ENCODE results near the gene MAGI3. TPM values are rescaled to one million over a fixed set of nuclear protein-coding genes. Genes with fewer than 3 reads are reported as not detected.
A peak's percentile ranks its signal among the peaks of the same experiment; 100 is the strongest.

Gene MAGI3
- total and polyA plus RNA-seq, 2 donors (not counting 1 experiment from before 2014, with no cell fraction given), result 5.1 to 9.2 TPM

DNA sequence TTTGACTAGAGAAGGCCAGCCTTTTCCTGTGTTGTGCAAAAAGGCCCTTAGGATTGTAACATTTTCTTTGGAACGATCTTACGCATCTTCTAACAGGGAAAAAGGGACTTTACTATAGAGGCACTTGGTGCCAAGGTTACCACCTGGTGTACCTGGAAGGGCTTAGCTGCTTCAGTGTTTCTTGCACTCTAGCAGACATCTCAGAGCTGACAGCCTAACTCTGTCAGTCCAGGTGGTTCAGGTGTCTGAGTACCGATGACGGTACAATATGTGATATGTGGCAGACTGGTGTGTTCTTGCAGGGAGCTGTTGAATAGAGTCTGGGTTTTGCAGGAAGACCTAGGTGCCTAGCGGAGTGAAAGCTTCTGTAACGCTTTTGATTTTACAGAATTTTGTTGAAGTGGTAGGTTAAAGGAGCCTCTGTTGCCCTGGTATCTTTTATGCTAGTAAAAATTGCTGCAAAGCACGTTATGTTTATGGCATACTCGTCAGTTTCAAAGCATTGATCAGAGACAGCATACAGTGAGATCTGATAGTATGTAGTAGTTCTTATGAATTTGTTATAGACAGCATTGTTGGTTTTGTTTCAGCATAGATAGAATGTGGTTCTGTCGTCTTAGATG lies 1.4 kb downstream of the MAGI3 start:
- no peaks in the 10 kb centered on the region for H3K27me3 ChIP-seq (ENCODE audit: control insufficient read depth, insufficient read depth, low read length)
- DNase-seq (ENCODE audit: low read depth in 2 of 2), result no peak
- no peak overlapping the region for H3K9ac ChIP-seq (ENCODE audit: insufficient read depth, low read length)
- H3K79me2 ChIP-seq (ENCODE audit: control insufficient read depth, insufficient read depth, low read length), result peaks cover 13% of the 10 kb centered on the region
- TF ChIP-seq, protein P1, sequence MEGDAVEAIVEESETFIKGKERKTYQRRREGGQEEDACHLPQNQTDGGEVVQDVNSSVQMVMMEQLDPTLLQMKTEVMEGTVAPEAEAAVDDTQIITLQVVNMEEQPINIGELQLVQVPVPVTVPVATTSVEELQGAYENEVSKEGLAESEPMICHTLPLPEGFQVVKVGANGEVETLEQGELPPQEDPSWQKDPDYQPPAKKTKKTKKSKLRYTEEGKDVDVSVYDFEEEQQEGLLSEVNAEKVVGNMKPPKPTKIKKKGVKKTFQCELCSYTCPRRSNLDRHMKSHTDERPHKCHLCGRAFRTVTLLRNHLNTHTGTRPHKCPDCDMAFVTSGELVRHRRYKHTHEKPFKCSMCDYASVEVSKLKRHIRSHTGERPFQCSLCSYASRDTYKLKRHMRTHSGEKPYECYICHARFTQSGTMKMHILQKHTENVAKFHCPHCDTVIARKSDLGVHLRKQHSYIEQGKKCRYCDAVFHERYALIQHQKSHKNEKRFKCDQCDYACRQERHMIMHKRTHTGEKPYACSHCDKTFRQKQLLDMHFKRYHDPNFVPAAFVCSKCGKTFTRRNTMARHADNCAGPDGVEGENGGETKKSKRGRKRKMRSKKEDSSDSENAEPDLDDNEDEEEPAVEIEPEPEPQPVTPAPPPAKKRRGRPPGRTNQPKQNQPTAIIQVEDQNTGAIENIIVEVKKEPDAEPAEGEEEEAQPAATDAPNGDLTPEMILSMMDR (conservative IDR thresholded peaks at IDR 0.05 in 1 of 2, IDR thresholded peaks at IDR 0.05 in 1 of 2; ENCODE audit: low read depth in 1 of 2, low read length in 2 of 2), result no peak
- TF ChIP-seq EZH2 (IDR thresholded peaks at IDR 0.05; ENCODE audit: low read length, missing control alignments), result no peak
- H3K36me3 ChIP-seq (ENCODE audit: control insufficient read depth, insufficient read depth, low read length), result no peaks in the 10 kb centered on the region
- H3K4me1 ChIP-seq (ENCODE audit: control insufficient read depth, extremely low read depth, insufficient read depth, low read length), result peaks cover 6% of the 10 kb centered on the region
- H3K4me2 ChIP-seq (ENCODE audit: extremely low read depth, insufficient read depth, low read length), result peak overlapping the region; percentile 97
- peak overlapping the region; percentile 73 to 93 (median 82) for H3K4me3 ChIP-seq (replicated peaks in 1 of 4; ENCODE audit: control extremely low read depth in 1 of 4, insufficient read depth in 1 of 4, low read depth in 3 of 4, low read length in 4 of 4)
- peak overlapping the region; percentile 63 for H2AFZ ChIP-seq (ENCODE audit: low read length)
- H4K20me1 ChIP-seq (ENCODE audit: control insufficient read depth, extremely low read depth, insufficient read depth, low read length), result no peaks in the 10 kb centered on the region
- no peaks in the 10 kb centered on the region for H3K9me3 ChIP-seq (ENCODE audit: control insufficient read depth, insufficient read depth, low read depth, low read length)
- H3K27ac ChIP-seq (ENCODE audit: insufficient read depth, low read length), result peak overlapping the region; percentile 39

DNA sequence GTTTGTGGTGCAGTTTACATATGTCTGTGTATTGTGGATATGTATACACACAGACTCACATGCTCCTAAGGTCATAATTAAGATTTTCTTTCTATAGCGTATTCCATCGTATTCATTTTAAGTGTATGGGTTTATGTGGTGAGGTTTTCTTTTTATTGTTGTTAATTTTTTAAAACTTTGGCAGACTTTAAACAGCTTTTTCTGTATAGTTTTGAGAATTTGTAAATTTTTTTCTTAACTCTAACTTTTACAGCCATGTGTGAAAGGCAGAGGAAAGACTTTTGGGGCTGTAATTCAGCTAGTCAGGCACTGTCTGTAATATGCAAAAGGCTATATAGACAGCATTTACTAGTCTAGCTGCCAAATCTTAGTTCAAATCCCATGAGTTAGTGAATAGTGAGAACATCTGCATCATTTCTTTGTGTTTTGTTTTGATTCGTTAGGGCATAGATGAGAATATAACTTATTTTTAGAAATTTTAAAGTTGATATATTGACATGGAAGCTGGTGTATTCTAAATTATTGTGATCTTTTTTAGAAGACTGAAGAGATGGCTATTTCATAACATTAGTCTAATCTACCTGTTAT lies 2.3 kb downstream of the MAGI3 start:
- H3K27me3 ChIP-seq (ENCODE audit: control insufficient read depth, insufficient read depth, low read length), result no peaks in the 10 kb centered on the region
- no peaks in the 10 kb centered on the region for H3K36me3 ChIP-seq (ENCODE audit: control insufficient read depth, insufficient read depth, low read length)
- TF ChIP-seq, protein P1 (conservative IDR thresholded peaks at IDR 0.05 in 1 of 2, IDR thresholded peaks at IDR 0.05 in 1 of 2; ENCODE audit: low read depth in 1 of 2, low read length in 2 of 2), result no peak
- no peak for TF ChIP-seq EZH2 (IDR thresholded peaks at IDR 0.05; ENCODE audit: low read length, missing control alignments)
- no peak overlapping the region for H2AFZ ChIP-seq (ENCODE audit: low read length)
- peak overlapping the region; percentile 73 to 93 (median 82) for H3K4me3 ChIP-seq (replicated peaks in 1 of 4; ENCODE audit: control extremely low read depth in 1 of 4, insufficient read depth in 1 of 4, low read depth in 3 of 4, low read length in 4 of 4)
- H4K20me1 ChIP-seq (ENCODE audit: control insufficient read depth, extremely low read depth, insufficient read depth, low read length), result no peaks in the 10 kb centered on the region
- H3K79me2 ChIP-seq (ENCODE audit: control insufficient read depth, insufficient read depth, low read length), result peaks cover 13% of the 10 kb centered on the region
- peak overlapping the region; percentile 97 for H3K4me2 ChIP-seq (ENCODE audit: extremely low read depth, insufficient read depth, low read length)
- no peaks in the 10 kb centered on the region for H3K9me3 ChIP-seq (ENCODE audit: control insufficient read depth, insufficient read depth, low read depth, low read length)
- peaks cover 6% of the 10 kb centered on the region for H3K4me1 ChIP-seq (ENCODE audit: control insufficient read depth, extremely low read depth, insufficient read depth, low read length)
- no peak overlapping the region for H3K27ac ChIP-seq (ENCODE audit: insufficient read depth, low read length)
- DNase-seq (ENCODE audit: low read depth in 2 of 2), result no peak
- H3K9ac ChIP-seq (ENCODE audit: insufficient read depth, low read length), result no peak overlapping the region

DNA sequence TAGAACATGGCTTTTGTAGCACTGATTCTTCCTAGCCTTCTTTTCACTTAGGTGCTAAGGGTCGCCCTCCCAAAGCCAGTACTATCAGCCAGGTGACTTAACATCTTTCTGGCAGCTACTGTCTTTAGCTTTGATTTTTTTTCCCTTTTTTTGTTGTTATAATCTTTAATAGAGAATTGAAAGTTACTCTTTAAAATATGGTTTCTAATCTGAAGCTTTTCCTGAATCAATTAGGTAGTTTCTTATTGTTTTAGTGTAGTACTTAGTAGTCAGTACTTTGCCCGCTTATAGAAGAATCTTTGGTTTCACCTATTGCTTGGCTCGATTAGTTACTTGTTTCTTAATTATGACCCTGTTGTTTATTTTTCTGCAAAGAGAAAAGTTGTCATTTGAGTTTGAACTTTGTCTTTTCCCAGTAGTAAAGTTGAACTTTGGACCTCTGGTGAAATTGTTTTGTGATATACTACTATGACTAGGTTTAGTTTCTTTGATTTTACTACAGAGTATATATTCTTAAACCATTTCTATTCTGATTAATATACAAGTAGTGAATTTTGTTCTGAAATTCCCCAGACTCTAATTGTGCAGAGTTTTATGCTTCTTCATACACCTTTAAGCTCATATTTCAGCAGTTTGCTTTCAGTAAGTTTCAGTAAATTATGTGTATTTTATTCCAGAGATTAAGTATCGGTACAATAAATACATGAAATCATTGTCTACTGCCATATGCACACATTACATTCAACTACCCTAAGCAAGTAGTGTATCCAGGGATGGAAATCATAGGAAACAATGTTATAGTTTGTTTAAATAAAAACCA lies 3.9 kb downstream of the MAGI3 start:
- Histone ChIP-seq H3K36me3 (ENCODE audit: control insufficient read depth, insufficient read depth, low read length) (no peaks in the 10 kb centered on the region), H3K27ac (ENCODE audit: insufficient read depth, low read length) (no peak overlapping the region), H3K4me3 (replicated peaks in 1 of 4; ENCODE audit: control extremely low read depth in 1 of 4, insufficient read depth in 1 of 4, low read depth in 3 of 4, low read length in 4 of 4) (no peak overlapping the region), H3K4me1 (ENCODE audit: control insufficient read depth, extremely low read depth, insufficient read depth, low read length) (peaks cover 2% of the 10 kb centered on the region), H4K20me1 (ENCODE audit: control insufficient read depth, extremely low read depth, insufficient read depth, low read length) (no peaks in the 10 kb centered on the region), H3K79me2 (ENCODE audit: control insufficient read depth, insufficient read depth, low read length) (peaks cover 22% of the 10 kb centered on the region), H3K9ac (ENCODE audit: insufficient read depth, low read length) (no peak overlapping the region), H3K9me3 (ENCODE audit: control insufficient read depth, insufficient read depth, low read depth, low read length) (no peaks in the 10 kb centered on the region), H3K27me3 (ENCODE audit: control insufficient read depth, insufficient read depth, low read length) (no peaks in the 10 kb centered on the region), H2AFZ (ENCODE audit: low read length) (no peak overlapping the region), H3K4me2 (ENCODE audit: extremely low read depth, insufficient read depth, low read length) (no peak overlapping the region)
- no peak for DNase-seq (ENCODE audit: low read depth in 2 of 2)
- no peak for TF ChIP-seq EZH2 (IDR thresholded peaks at IDR 0.05; ENCODE audit: low read length, missing control alignments)
- TF ChIP-seq, protein P1 (conservative IDR thresholded peaks at IDR 0.05 in 1 of 2, IDR thresholded peaks at IDR 0.05 in 1 of 2; ENCODE audit: low read depth in 1 of 2, low read length in 2 of 2), result no peak
